SK-N-SH treated with all-trans-retinoic acid at 6 μM for 48 hours (cell line): ENCODE data around the gene CNST.
A peak's percentile ranks its signal among the peaks of the same experiment; 100 is the strongest.

ENCODE experiments used
- ATAC-seq: fragments of 200-7000 bp; cut with Tn5 transposase; 3 replicates; pipeline ENCODE4 v1.9.1; 2020; ENCODE audit warnings: mild to moderate bottlenecking, moderate library complexity
- ARNTL ChIP-seq: fragments of 450-650 bp; formaldehyde crosslinking; IDR thresholded peaks from 2 replicates; pipeline ENCODE4 v1.5.0; 2020; ENCODE audit warnings: low read depth, mild to moderate bottlenecking, moderate library complexity, borderline replicate concordance
- BACH2 ChIP-seq: fragments of 250-450 bp; sonication (Bioruptor Pico); IDR thresholded peaks from 2 replicates; pipeline ENCODE4 v1.9.0; 2021; ENCODE audit warnings: mild to moderate bottlenecking, borderline replicate concordance
- ESRRG ChIP-seq: fragments of 250-450 bp; sonication (Bioruptor Pico); IDR thresholded peaks from 2 replicates; pipeline ENCODE4 v1.6.1; 2021; ENCODE audit warnings: mild to moderate bottlenecking
- GLIS3 ChIP-seq: fragments of 250-450 bp; sonication (Bioruptor Pico); IDR thresholded peaks from 2 replicates; pipeline ENCODE4 v1.5.0; 2020; ENCODE audit warnings: mild to moderate bottlenecking, moderate library complexity
- ISL1 ChIP-seq: fragments of 250-450 bp; sonication (Bioruptor Pico); IDR thresholded peaks from 2 replicates; pipeline ENCODE4 v2.1.2; 2022; ENCODE audit warnings: mild to moderate bottlenecking, moderate library complexity
- POU6F1 ChIP-seq: fragments of 250-450 bp; sonication (Bioruptor Pico); IDR thresholded peaks from 2 replicates; pipeline ENCODE4 v1.8.0; 2021; ENCODE audit warnings: low read depth, mild to moderate bottlenecking, moderate library complexity, borderline replicate concordance
- PPARA ChIP-seq: fragments of 250-450 bp; sonication (Bioruptor Pico); IDR thresholded peaks from 2 replicates; pipeline ENCODE4 v1.5.0; 2020; ENCODE audit warnings: mild to moderate bottlenecking, borderline replicate concordance
- SNAI2 ChIP-seq: fragments of 250-450 bp; sonication (Bioruptor Pico); IDR thresholded peaks from 2 replicates; pipeline ENCODE4 v1.5.0; 2020; ENCODE audit warnings: mild to moderate bottlenecking, moderate library complexity
- TCF4 ChIP-seq: fragments of 250-450 bp; sonication (Bioruptor Pico); IDR thresholded peaks from 2 replicates; pipeline ENCODE4 v1.8.0; 2021; ENCODE audit warnings: mild to moderate bottlenecking, moderate library complexity, borderline replicate concordance
- TSHZ2 ChIP-seq: fragments of 250-450 bp; sonication (Bioruptor Pico); IDR thresholded peaks from 2 replicates; pipeline ENCODE4 v1.5.0; 2020; ENCODE audit warnings: mild to moderate bottlenecking, moderate library complexity
- ZC3H10 ChIP-seq: fragments of 250-450 bp; sonication (Bioruptor Pico); IDR thresholded peaks from 2 replicates; pipeline ENCODE4 v1.5.1; 2021; ENCODE audit warnings: mild to moderate bottlenecking, moderate library complexity
- ZFP3 ChIP-seq: fragments of 250-450 bp; sonication (Bioruptor Pico); IDR thresholded peaks from 2 replicates; pipeline ENCODE4 v1.5.0; 2020; ENCODE audit warnings: mild to moderate bottlenecking, moderate library complexity
- ZFP30 ChIP-seq: fragments of 450-650 bp; formaldehyde crosslinking; IDR thresholded peaks from 2 replicates; pipeline ENCODE4 v1.5.0; 2022; ENCODE audit warnings: mild to moderate bottlenecking, moderate library complexity
- ZNF565 ChIP-seq: fragments of 450-650 bp; formaldehyde crosslinking; conservative IDR thresholded peaks from 2 replicates; pipeline ENCODE4 v1.5.0; 2020; ENCODE audit warnings: low read depth, mild to moderate bottlenecking, moderate library complexity
- ZNF70 ChIP-seq: fragments of 450-650 bp; formaldehyde crosslinking; IDR thresholded peaks from 2 replicates; pipeline ENCODE4 v1.5.0; 2020; ENCODE audit warnings: mild to moderate bottlenecking, moderate library complexity
- ZNF8 ChIP-seq: fragments of 450-650 bp; formaldehyde crosslinking; IDR thresholded peaks from 2 replicates; pipeline ENCODE4 v1.5.0; 2020; ENCODE audit warnings: mild to moderate bottlenecking, moderate library complexity
- TF ChIP-seq, protein P1 (sequence below): fragments of 250-450 bp; sonication (Bioruptor Pico); IDR thresholded peaks from 2 replicates; pipeline ENCODE4 v1.5.1; 2021; ENCODE audit warnings: mild to moderate bottlenecking, moderate library complexity
- TF ChIP-seq, protein P2 (sequence below): fragments of 250-450 bp; sonication (Bioruptor Pico); IDR thresholded peaks from 2 replicates; pipeline ENCODE4 v1.8.0; 2020; ENCODE audit warnings: mild to moderate bottlenecking, moderate library complexity, borderline replicate concordance

CNST gene

GRCh38 chr1:246608616-246609376, 42.5 kb downstream of the CNST start:
- TF ChIP-seq ZNF565 (CRISPR knock-in tag) = no peak
- TF ChIP-seq ESRRG = no peak
- no peak for TF ChIP-seq PPARA (CRISPR knock-in tag)
- TF ChIP-seq BACH2 (CRISPR knock-in tag) = no peak
- no peak for TF ChIP-seq ZNF8 (CRISPR knock-in tag)
- no peak for TF ChIP-seq GLIS3 (CRISPR knock-in tag)
- TF ChIP-seq ZNF70 = no peak
- no peak for TF ChIP-seq ARNTL (CRISPR knock-in tag)
- no peak for TF ChIP-seq POU6F1 (CRISPR knock-in tag)
- no peak for TF ChIP-seq ISL1
- TF ChIP-seq, protein P1, sequence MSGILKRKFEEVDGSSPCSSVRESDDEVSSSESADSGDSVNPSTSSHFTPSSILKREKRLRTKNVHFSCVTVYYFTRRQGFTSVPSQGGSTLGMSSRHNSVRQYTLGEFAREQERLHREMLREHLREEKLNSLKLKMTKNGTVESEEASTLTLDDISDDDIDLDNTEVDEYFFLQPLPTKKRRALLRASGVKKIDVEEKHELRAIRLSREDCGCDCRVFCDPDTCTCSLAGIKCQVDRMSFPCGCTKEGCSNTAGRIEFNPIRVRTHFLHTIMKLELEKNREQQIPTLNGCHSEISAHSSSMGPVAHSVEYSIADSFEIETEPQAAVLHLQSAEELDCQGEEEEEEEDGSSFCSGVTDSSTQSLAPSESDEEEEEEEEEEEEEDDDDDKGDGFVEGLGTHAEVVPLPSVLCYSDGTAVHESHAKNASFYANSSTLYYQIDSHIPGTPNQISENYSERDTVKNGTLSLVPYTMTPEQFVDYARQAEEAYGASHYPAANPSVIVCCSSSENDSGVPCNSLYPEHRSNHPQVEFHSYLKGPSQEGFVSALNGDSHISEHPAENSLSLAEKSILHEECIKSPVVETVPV (CRISPR knock-in tag) = no peak
- ATAC-seq = peak; percentile 89

- TF ChIP-seq ZNF8 (CRISPR knock-in tag) (no peak), ZFP3 (CRISPR knock-in tag) (no peak), SNAI2 (CRISPR knock-in tag) (no peak), ZFP30 (no peak), TCF4 (no peak), TSHZ2 (CRISPR knock-in tag) (no peak), ISL1 (peak; percentile 91), POU6F1 (CRISPR knock-in tag) (no peak), ZC3H10 (peak; percentile 64), ARNTL (CRISPR knock-in tag) (no peak)
- TF ChIP-seq, protein P1 (CRISPR knock-in tag) = no peak
- TF ChIP-seq, protein P2, sequence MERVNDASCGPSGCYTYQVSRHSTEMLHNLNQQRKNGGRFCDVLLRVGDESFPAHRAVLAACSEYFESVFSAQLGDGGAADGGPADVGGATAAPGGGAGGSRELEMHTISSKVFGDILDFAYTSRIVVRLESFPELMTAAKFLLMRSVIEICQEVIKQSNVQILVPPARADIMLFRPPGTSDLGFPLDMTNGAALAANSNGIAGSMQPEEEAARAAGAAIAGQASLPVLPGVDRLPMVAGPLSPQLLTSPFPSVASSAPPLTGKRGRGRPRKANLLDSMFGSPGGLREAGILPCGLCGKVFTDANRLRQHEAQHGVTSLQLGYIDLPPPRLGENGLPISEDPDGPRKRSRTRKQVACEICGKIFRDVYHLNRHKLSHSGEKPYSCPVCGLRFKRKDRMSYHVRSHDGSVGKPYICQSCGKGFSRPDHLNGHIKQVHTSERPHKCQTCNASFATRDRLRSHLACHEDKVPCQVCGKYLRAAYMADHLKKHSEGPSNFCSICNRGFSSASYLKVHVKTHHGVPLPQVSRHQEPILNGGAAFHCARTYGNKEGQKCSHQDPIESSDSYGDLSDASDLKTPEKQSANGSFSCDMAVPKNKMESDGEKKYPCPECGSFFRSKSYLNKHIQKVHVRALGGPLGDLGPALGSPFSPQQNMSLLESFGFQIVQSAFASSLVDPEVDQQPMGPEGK (CRISPR knock-in tag) = peak; percentile 63; the same call in 1 of the 2 replicates
- peak; percentile 40 for ATAC-seq
Measured at GRCh38 chr1:246609632-246610031, 43.4 kb downstream of the CNST start.
